NCI-H2227 treated with DMSO at 0.1 percent for 48 hours (cell line): ENCODE data around the gene NAE1.
A peak's percentile ranks its signal among the peaks of the same experiment; 100 is the strongest.
"Not testable (repeated sequence)": the region's sequence is repeated elsewhere in the genome, so short reads cannot be mapped to it uniquely, and the experiment has no call there.

Experiments used
- DNase-seq: peaks from one replicate; lab custom pipeline; 2025; lab: John Stamatoyannopoulos, UW

The NAE1 gene

DNA sequence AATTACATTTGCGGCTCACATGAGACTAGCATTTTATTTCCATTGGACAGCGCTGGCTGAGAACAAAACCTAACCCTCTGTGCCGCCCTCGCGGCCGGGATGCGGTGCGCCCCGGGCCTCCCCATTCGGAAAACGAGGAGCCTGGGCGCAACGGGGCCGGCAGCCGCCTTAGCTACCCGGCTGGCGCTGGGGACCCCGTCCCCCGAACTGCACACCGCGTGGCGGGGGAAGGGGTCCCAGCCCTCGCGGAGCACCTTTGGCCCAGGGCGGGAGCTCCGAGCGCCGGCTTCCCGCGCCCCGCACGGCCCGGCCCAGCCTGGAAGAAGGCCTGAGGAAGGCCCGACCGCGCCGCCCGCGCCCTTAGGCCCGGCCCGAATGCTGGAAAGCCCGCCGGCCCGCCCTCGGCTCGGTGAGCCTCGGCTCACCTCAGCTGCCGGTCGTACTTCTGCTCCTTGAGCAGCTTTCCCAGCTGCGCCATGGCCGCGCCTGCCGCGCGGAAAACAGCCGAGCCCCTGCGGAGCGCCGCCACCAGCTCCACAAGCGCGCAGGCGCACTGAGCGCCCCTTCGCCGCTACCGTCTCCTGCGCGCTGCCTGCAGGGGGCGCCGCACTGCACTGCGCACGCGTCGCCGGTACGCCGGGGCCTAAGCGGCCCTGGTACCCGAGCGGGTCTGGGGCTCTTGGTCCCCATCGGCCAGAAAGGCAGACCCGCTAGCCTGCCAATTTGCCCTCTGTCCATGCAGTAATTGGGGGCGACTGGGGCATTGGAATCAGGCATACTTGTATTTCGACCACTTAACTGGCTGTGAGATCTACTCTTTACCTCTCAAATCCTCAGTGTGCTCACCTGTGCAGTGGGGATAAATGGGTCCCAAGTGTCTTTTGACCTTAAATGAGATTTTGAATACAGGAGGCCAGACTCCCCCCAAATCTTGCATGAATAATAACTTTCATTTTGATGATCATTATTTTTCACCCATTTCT, at the start of gene NAE1:
Gene NAE1, minus strand, starts transcription at position 555 of the 983 bp plus-strand sequence. Its CDS starts 77 bp downstream, at position 478.
- peak; percentile 75 for DNase-seq

DNA sequence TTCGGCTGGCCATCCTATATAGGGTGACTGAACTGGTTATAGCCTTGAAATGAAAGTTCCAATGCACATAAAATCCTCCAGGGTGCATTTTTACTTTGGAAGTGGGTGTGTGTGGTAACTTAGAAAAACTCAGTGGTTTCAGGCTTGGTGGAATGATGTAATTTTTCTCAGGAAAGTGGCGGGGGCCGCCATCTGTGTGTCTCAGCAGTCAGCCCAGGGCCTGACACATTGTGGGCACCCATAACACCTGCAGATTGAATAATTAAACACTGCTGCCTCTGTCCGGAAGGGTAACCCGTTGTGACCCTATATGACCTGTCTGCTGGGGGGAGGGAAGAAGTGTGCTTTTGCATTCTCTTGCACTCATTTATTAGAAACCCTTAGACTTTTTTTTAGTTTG, 47.3 kb upstream of the NAE1 start:
- no peak for DNase-seq

DNA sequence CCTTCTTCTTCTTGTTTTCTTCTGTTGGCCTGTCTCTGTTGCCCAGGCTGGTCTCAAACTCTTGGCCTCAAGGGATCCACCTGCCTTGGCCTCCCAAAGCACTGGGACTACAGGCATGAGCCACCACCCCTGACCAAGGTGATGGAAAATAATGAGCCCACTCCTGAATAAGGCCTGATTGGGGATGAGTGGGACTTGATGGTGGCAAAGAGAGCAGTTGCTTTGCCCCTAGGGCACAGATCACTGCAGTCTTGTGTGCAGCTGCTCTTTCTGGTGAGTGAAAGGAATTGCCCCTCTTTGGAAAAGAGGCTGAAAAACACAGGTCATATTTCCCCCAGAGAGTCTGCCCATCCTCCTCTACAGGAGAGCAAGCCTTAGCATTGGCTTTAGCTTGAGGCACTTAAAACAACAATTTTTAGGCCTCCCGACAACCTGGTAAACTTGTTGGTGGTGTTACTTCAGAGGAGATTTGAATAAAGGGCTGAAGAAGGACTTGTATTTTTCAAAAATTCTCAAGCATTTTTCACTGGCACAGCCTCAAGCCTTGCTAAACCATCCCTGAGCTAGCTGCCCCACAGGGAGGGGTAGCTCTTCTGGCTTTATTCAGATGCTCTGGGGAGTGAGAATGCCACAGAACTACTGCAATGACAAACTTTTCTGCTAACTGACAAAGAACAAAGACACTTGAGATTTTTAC, 43.5 kb upstream of the NAE1 start:
- DNase-seq = no peak

DNA sequence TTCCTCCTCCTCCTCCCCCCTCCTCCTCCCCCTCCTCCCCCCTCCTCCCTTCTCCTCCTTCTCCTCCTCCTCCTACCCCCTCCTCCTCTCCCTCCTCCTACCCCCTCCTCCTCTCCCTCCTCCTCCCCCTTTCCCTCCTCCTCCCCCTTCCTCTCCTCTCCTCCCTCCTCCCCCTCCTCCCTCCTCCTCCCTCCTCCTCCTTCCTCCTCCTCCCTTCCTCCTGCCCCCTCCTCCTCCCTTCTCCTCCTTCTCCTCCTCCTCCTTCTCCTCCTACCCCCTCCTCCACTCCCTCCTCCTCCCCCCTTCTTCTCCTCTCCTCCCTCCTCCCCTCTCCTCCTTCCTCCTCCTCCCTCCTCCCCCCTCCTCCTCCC, 42.9 kb upstream of the NAE1 start:
- DNase-seq = no peak

DNA sequence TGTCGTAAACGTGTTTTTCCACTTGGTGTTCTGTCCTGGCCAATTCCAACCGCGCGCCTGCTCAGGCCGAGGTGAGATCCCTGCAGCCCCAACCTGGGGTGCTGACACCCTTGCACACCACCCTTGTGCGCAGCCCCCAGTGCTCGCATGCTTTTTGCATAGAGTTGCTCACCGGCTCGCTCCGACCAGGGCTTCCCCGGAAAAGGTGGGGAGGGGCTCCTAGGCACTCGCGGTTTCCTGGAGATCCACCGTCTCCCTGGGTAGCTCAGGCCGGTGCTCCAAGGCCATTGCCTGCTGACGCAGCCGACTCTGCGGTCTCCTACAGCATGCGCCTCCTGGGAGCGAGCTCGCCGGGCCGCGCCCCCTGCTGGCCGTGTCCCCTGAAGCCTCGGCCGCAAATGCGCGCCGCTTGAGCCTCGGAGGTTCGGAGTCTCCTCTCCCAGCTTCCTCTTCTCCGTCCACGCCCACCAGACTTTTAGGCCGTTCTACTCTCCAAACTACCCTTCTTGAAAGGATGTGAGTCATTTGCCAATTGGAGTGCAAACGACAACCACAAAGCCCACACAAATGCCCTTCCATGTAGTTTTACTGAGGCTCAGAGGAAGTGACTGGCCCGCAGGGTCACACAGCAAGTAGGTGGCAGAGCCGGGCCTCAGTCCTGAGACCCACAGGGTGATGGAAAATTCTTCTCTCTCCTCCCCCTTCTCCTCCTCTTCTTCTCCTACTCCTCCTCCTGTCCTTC, 42.3 kb upstream of the NAE1 start:
- peak; percentile 41 for DNase-seq

DNA sequence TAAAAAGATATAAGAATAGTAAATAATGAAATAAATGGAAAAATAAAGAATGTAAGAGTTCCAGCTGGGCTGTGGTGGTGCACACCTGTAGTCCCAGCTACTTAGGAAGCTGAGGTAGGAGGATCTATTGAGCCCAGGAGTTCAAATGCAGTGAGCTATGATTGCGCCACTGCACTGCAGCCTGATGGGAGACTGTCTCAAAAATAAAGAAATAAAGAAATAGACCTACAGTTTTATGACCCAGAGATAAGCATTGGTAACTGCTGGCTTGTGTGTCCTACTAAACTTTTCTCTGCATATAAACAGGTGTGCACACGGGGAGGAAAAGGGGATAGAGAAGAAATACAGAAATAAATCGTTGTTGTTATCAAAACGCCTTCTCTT, 41.8 kb upstream of the NAE1 start:
- DNase-seq = no peak

DNA sequence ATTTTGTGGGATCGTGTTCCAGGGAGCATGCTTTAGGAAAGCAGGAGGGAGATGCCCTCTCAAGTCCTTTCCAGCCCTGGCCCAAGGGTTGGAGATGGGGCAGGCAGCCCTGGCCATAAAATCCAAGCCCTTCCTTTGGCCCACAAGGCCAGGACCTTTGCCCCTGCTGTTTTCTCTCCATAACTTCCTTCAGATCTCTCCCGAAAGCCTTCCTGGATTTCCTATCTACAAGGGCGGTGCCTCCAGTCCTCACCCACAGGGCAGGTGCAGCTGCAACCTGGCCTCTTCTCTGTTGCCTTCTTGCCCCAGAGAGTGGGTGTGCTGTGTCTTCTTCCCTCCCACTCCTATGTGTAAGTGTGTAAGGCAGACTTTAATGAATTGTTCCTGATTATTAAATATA, 41.1 kb upstream of the NAE1 start:
- no peak for DNase-seq

DNA sequence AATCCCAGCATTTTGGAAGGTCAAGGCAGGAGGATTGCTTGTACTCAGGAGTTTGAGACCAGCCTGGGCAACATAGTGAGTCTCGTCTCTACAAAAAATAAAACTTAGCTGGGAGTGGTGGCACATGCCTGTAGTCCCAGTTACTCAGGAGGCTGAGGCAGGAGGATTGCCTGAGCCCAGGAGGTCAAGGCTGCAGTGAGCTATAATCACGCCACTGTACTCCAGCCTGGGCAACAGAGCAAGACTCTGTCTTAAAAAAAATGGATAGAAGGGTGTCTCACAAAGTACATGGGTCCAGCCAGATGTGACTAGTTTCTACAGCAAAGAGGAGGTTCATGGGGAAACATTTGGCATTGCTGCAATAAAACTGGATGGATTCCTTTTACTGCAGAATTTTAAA, 40.6 kb upstream of the NAE1 start:
- not testable (repeated sequence) for DNase-seq

DNA sequence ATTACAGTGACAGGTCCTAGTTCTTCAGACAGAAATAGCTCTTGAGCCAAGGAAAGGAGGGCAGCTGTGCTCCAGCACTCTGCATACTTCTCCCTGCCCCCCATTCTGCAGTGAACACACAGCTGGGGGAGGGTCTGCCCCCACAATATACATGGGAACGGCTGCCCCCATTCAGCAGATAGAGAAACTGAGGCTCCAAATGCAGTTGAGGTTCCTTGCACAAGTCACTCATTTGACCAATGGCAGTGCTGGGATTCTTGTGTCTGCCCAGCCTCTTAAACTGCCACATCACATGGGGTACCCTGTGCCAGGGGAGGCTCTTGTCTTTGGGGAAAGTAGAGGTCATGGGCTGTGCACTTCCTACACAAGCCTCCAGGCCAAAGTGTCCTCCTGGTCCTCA, 38.6 kb upstream of the NAE1 start:
- DNase-seq = no peak

DNA sequence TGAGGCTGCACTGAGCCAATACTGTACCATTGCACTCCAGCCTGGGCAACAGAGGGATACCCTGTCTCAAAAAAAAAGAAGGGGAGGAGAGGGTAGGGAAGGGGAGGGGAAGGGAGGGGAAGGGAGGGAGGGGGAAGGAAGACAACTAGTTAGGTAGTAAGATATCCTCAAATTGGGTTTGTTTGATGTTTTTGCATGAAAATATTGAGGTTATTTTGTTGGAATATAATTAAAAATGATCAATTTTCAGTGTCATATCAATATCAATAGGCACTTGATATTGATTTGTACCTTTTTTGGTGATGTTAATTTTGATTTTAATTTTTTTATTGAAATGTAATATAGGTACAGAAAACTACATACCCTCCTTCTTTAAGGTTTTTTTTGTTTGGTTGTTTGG, 32.9 kb upstream of the NAE1 start:
- no peak for DNase-seq

DNA sequence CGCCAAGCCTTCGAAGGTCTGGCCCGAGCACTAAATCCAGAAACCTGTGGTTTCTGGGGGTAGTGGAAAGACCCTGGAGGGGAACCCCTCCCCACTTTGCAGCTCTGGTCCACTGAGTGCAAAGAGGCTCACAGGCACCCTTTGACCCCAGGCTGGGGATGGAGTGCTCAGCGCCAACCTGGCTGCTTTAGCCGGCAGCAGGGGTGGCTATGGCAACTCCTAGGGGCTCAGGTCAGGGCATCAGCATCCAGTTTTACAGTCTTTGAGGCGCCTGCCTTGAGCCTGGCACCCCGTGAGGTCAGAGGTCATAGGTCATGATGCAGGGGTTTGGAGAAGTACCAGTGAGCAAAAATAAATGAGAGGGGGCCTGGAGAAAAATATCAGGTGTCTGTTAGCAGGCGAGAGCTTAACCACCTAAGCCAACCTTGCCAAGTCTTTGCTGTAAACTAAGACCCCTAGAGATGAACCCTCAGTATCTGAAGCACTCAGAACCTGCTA, 31.3 kb upstream of the NAE1 start:
- no peak for DNase-seq

DNA sequence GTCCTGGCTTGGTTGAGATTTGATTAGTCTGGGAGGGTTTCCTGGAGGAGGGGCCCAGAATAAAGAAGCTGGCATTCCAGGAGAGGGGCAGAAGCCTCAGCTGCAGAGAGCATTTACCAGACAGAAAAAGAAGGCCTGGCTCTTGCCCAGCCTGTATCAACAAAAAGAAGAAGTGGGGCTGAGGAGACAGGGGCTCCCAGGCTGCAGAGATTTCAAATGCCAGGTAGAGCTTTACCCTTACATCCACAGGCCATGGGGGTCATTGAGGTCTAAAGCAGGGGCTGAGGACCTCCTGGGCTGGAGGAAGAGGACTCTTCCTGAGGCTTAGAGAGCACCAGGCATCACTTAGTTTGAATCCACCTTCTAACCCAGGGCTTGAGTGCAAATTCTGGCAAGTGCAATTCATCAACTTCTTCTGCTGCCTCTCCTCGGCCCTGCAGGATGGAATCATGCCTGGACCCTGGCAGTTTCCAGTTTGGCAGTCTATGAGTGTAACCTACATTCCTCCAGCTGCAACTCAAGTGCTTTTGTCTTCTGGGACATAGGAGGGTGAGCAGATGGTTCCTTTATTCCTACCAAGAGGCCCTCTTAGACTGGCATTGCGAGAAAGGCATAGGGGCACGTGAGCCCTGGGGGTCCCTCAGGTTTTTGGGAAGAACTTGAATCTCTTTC, 28.8 kb upstream of the NAE1 start:
- DNase-seq = no peak

DNA sequence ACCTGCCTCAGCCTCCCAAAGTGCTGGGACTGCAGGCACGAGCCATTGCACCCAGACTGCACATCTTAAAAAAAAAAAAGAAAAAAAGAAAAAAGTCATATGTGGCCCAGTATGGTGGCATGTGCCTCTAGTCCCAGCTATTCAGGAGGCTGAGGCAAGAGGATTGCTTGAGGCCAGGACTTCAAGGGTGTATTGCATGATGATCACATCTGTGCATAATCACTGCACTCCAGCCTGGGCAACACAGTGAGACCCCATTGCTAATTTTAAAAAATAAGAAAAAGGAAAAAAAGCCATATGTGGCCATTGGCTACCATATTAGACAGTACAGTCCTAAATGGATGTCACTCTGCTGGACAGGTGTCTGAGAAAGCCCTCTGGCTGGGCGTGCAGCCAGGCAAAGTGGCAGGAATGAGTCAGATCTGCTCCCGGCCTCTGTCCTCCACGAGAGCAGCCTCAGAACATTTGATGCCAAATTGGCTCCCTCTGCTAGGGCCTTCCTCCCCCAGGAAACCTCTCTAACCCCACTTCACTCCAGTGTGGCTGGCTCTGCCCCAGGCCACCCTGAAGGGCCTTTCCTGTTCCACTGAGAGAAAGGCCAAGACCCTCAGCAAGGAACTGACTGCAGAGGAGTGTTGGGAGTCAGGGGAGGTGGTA, 28.1 kb upstream of the NAE1 start:
- DNase-seq = no peak

DNA sequence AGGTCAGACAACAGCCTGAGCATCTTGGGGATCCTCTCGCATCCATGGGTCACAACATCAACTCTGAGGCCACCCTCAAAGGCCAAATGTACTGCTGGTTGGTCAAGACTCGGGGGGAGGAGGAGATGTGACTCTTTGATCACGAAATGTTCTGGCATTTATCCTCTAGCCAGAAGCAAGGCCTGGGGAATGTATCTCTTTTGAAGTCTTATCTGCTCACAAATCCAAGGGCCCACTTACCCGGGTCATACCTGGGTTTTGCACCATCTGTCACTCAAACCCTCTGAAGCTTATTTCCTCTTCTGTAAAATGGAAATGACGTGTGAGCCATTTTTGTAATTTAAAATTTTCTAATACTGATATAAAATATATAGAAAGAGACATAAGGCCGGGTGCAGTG, 26.7 kb upstream of the NAE1 start:
- no peak for DNase-seq

DNA sequence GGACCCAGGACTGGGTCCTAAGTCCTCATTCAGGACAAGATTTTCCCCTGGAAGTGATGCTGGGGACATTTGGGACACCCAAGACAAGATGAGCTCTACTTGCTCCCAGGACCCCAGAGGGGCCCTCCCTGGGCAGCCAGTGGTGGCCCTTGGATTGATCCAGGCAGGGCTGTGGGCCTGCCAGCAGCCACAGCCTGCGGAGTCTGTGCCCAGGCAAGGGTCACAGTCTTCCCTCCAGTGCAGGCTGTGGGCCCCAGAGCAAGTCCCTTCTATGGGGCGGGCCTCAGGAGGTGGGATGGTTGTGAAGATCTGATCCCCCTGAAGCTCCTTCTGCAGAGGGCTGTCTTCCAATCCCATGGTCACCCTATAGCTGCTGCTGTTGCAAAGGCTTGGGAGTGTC, 26.0 kb upstream of the NAE1 start:
- no peak for DNase-seq

DNA sequence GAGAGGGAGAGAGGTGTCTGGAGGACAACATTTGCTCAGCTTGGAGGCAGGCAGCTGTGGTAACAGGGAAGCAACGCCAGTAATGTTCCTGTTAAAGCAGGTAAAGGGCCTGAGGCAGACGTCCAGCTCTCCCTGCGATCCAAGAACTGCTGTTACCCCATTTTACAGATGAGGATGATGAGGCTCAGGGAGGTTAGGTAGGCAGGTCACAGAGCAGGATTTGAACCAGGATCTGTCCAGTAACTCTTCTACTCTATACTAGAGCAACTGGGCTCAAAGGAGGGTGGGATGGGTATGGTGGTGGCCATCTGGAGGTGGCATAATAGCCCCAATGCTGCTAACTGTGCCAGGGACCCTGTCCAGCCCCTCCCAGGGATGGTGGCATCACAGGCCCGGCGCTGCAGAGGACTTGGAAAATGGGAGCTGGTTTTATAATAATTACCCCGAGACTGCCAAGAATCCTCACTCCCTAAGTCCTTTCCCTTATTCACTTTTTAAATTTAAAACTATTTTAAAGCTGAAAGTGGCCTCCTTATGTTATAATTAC, 25.5 kb upstream of the NAE1 start:
- no peak for DNase-seq

DNA sequence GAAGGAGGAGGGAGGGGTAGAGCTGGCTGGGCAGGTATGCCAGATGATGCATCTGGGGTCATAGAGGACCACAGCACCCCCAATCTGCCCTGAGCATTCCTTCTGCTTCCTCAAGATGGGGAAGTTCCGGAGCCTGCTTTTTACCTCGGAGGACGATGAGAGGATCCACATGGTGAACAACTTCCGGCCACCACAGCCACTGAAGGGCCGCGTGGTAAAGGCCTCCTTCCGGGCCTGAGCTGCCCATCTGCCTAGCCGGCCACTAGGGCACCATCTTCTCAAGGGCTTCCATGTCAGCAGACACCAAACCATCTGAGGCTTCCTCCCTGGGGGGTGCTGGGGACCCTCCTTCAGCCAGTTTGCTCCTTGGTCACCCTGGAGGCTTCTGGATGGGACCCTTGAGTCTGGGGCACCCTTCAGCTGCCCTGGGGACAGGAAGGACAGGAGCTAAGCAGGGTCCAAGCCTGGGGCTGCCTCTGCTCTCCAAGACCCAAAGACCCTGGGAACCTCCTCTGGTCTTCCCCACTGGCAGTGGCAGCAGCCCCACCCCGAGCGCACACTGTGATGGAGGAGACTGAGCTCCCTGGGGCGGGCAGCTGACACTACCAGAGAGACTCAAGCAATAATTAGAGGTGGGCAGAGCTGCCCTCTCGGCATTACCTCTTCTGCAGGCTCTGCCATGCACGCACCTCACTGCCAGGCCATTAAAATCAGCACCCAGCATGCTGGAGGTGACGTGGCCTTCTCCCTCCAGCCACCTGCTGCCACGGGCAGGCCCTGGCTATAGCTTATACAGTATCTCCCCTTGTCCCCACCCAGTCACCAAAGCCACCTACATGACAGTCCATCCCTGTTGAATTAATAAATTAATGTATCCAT, 22.7 kb upstream of the NAE1 start:
- no peak for DNase-seq

DNA sequence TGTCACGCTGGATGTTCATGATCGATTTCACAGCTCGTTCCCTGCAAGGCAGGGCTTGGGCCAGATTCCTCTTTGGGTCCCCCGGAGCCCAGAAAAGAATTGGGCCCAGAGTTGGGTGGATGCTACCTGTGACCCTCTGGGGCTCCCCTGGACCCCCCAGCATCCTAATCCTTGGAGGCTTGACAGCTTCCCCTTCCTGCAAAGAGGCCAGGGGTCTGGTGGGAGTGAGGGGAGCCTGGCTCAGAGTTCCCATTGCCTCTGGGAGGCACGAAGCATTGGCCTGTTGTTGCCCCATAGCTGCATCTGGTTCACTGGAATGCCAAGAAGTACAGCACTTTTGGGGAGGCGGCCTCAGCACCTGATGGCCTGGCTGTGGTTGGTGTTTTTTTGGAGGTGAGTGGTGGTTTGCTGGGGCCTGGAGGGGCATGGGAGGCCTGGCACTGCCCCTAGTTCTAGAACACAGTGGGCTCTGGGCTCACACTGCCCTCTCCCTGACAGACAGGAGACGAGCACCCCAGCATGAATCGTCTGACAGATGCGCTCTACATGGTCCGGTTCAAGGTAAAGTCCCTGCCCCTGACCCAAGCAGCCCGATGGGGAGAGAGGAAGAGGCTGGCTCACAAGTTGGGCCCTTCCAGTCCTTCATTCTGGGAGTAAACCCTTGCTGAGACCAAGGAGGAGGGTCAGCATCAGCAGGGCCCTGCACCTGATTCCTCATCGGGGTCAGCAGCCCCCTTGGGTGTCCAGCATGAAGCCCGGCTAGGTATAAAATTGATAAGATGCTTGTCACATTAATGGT, 20.6 kb upstream of the NAE1 start:
- no peak for DNase-seq

DNA sequence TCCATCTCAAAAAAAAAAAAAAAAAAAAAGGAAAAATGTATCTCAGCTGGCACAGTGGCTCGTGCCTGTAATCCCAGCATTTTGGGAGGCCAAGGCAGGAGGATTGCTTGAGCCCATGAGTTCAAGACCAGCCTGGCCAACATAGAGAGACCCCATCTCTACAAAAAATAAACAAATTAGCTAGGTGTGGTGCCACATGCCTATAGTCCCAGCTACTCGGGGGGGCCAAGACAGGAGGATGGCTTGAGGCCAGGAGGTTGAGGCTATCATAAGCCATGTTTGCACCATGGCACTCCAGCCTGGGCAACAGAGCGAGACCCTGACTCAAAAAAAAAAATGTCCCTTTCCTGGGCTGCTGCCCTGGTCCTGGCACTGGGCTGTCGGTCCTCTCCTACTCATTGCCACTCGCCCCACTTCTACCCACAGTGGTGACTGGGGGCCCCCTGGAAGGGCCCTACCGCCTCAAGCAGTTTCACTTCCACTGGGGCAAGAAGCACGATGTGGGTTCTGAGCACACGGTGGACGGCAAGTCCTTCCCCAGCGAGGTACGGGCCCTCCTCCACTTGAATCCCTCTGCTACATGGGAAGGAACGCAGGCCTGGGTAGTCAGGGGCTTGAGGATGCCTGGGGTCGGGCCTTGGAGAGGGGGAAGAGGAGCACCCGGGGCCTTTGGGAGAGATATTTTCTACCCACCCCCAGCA, 19.5 kb upstream of the NAE1 start:
- DNase-seq = no peak
